WTC11 (cell line): ENCODE results near the gene UMAD1. TPM values are rescaled to one million over a fixed set of nuclear protein-coding genes. Genes with fewer than 3 reads are reported as not detected.

Experiments
- ATAC-seq: fragments of 200-7000 bp; cut with Tn5 transposase; 2 replicates; pipeline ENCODE4 v1.10.0; 2021; ENCODE audit warnings: mild to moderate bottlenecking, moderate library complexity
- CTCF ChIA-PET: fragments of 300-600 bp; sonication (Branson Sonifier 250); formaldehyde crosslinking; loops from one replicate; lab custom pipeline; 2021; ENCODE audit warnings: antibody characterized with exemption; lab: Charles Lee
- POLR2A ChIA-PET: fragments of 350-600 bp; sonication (Branson Sonifier 250); formaldehyde crosslinking; loops from one replicate; lab custom pipeline; 2021; ENCODE audit warnings: antibody characterized with exemption; lab: Charles Lee
- DNase-seq: peaks from one replicate; pipeline ENCODE4 v3.0.0; 2021; ENCODE audit warnings: low spot score
- H3K27ac Mint-ChIP-seq: 2 replicates; pipeline ENCODE4 v1.8.0; 2021; ENCODE audit warnings: mixed read lengths
- H3K27me3 Mint-ChIP-seq: 2 replicates; pipeline ENCODE4 v1.8.0; 2021; ENCODE audit warnings: low read depth, mild to moderate bottlenecking, moderate library complexity, mixed read lengths
- H3K36me3 Mint-ChIP-seq: 2 replicates; pipeline ENCODE4 v1.8.0; 2021; ENCODE audit warnings: mixed read lengths
- H3K4me1 Mint-ChIP-seq: 2 replicates; pipeline ENCODE4 v1.8.0; 2022; ENCODE audit warnings: mixed read lengths
- H3K4me3 Mint-ChIP-seq: 2 replicates; pipeline ENCODE4 v1.8.0; 2021; ENCODE audit warnings: mild to moderate bottlenecking, moderate library complexity, mixed read lengths
- H3K9me3 Mint-ChIP-seq: 2 replicates; pipeline ENCODE4 v1.8.0; 2021; ENCODE audit warnings: mixed read lengths
- EMX1 ChIP-seq: fragments of 250-450 bp; sonication (Bioruptor Pico); IDR thresholded peaks from 2 replicates; pipeline ENCODE4 v1.8.0; 2021; ENCODE audit warnings: mild to moderate bottlenecking
- ESRRA ChIP-seq: sonication (generic); formaldehyde crosslinking; IDR thresholded peaks from 2 replicates; pipeline ENCODE4 v1.8.1; 2022; ENCODE audit warnings: mild to moderate bottlenecking, missing genetic modification reagents, borderline replicate concordance
- GRHL2 ChIP-seq: fragments of 250-450 bp; sonication (Bioruptor Pico); IDR thresholded peaks from 2 replicates; pipeline ENCODE4 v1.8.0; 2022; ENCODE audit warnings: mild to moderate bottlenecking, moderate library complexity; ENCODE audit not compliant: insufficient replicate concordance, severe bottlenecking
- HMGA2 ChIP-seq: fragments of 250-450 bp; sonication (Bioruptor Pico); IDR thresholded peaks from 2 replicates; pipeline ENCODE4 v1.4.0; 2021; ENCODE audit warnings: mild to moderate bottlenecking, moderate library complexity
- NR1H2 ChIP-seq: sonication (generic); formaldehyde crosslinking; IDR thresholded peaks from 2 replicates; pipeline ENCODE4 v1.9.0; 2021; ENCODE audit warnings: mild to moderate bottlenecking, moderate library complexity, missing genetic modification reagents
- NR3C1 ChIP-seq: sonication (generic); formaldehyde crosslinking; conservative IDR thresholded peaks from 2 replicates; pipeline ENCODE4 v1.8.1; 2023; ENCODE audit warnings: low read depth, mild to moderate bottlenecking, missing genetic modification reagents
- PRRX2 ChIP-seq: fragments of 250-450 bp; sonication (Bioruptor Pico); IDR thresholded peaks from 2 replicates; pipeline ENCODE4 v1.8.0; 2021; ENCODE audit warnings: mild to moderate bottlenecking
- SOX15 ChIP-seq: fragments of 250-450 bp; sonication (Bioruptor Pico); IDR thresholded peaks from 2 replicates; pipeline ENCODE4 v1.9.0; 2021; ENCODE audit warnings: mild to moderate bottlenecking
- ZNF219 ChIP-seq: sonication (generic); formaldehyde crosslinking; IDR thresholded peaks from 2 replicates; pipeline ENCODE4 v1.8.0; 2023; ENCODE audit warnings: missing genetic modification reagents, mild to moderate bottlenecking, borderline replicate concordance
- ZNF232 ChIP-seq: sonication (generic); formaldehyde crosslinking; IDR thresholded peaks from 2 replicates; pipeline ENCODE4 v1.8.0; 2022; ENCODE audit warnings: mild to moderate bottlenecking, missing genetic modification reagents
- ZNF396 ChIP-seq: fragments of 250-450 bp; sonication (Bioruptor Pico); IDR thresholded peaks from 2 replicates; pipeline ENCODE4 v1.8.0; 2021; ENCODE audit warnings: mild to moderate bottlenecking, moderate library complexity, borderline replicate concordance
- ZNF416 ChIP-seq: fragments of 250-450 bp; sonication (Bioruptor Pico); IDR thresholded peaks from 2 replicates; pipeline ENCODE4 v1.9.0; 2021; ENCODE audit warnings: mild to moderate bottlenecking, inconsistent platforms
- total RNA-seq: library from RNA; stranded (reverse); gene quantifications from 3 replicates; pipeline ENCODE4 v1.2.3, GENCODE V29; 2021
- TF ChIP-seq, protein P1 (sequence below): sonication (generic); formaldehyde crosslinking; IDR thresholded peaks from 2 replicates; pipeline ENCODE4 v1.8.0; 2022; ENCODE audit warnings: missing genetic modification reagents
- TF ChIP-seq, protein P2 (sequence below): sonication (generic); formaldehyde crosslinking; IDR thresholded peaks from 2 replicates; pipeline ENCODE4 v1.8.1; 2023; ENCODE audit warnings: mild to moderate bottlenecking, missing genetic modification reagents, moderate library complexity
- TF ChIP-seq, protein P3 (sequence below): fragments of 250-450 bp; sonication (Bioruptor Pico); IDR thresholded peaks from 2 replicates; pipeline ENCODE4 v1.8.0; 2021; ENCODE audit warnings: mild to moderate bottlenecking
- TF ChIP-seq, protein P4 (sequence below): sonication (generic); formaldehyde crosslinking; IDR thresholded peaks from 2 replicates; pipeline ENCODE4 v1.8.1; 2023; ENCODE audit warnings: mild to moderate bottlenecking, missing genetic modification reagents, borderline replicate concordance
- TF ChIP-seq, protein P5 (sequence below): sonication (generic); formaldehyde crosslinking; IDR thresholded peaks from 2 replicates; pipeline ENCODE4 v1.8.1; 2023; ENCODE audit warnings: mild to moderate bottlenecking, missing genetic modification reagents
- TF ChIP-seq, protein P6 (sequence below): sonication (generic); formaldehyde crosslinking; conservative IDR thresholded peaks from 2 replicates; pipeline ENCODE4 v1.8.1; 2022; ENCODE audit warnings: mild to moderate bottlenecking, missing genetic modification reagents
- TF ChIP-seq, protein P7 (sequence below): fragments of 250-450 bp; sonication (Bioruptor Pico); IDR thresholded peaks from 2 replicates; pipeline ENCODE4 v1.9.0; 2021; ENCODE audit warnings: moderate library complexity, mild to moderate bottlenecking, inconsistent platforms, borderline replicate concordance

UMAD1 gene
- total RNA-seq, 1 experiment from 2014 or later = 13.0 TPM

DNA sequence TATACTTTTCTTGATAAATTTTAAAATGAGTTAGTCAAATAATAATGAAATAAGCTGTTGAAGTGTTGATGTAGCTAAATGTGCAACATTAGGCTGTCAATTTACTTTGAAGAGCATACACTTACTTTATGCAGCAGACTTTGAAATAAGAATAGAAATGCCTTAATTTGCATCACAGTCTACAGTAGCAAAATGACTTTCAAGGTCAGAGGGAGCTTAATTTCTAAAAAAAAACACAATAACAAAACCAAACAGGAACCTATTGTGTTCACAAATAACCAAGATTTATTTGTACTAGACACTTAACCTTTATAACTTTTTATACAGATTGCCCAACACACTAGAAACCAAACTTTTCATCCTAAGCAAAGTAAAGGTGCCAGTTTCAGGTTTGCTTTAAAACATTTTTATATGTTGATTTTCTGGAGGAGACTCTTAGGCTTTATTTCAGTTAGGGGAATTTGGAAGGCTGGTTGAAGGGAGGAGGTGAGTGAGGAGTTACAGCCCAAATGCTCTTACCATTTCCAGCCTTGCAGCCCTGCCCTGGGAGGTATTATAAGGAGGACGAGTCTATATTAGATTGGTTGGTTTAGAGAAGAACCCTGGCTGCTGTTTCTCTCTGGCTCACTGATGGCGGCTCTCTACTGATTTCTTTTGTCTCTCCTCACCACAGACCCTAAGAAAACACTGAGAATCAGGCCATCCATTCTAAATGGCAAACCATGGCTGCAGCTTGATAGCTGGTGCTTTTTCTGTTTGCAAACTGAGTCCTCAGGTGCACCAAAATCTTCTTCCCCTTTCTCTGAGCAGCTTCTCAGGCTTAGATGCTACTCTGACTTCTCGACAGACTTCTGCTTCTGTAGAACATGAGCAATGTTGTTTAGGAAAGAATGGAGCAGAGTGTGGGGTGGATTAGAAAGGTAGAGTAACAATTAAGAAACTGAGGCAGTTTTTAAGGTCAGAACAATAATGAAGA is 133.1 kb downstream of the UMAD1 start:
- ChIA-PET POLR2A (no interaction called here), CTCF (no interaction called here)
- H3K36me3 Mint-ChIP-seq = no peaks in the 10 kb centered on the region
- no peaks in the 10 kb centered on the region for H3K9me3 Mint-ChIP-seq
- no peak overlapping the region for H3K4me3 Mint-ChIP-seq
- ATAC-seq (peak; percentile 58), DNase-seq (no peak)
- peaks cover 30% of the 10 kb centered on the region for H3K4me1 Mint-ChIP-seq
- no peak overlapping the region for H3K27ac Mint-ChIP-seq
- no peak for TF ChIP-seq NR3C1 (CRISPR knock-in tag)
- no peak for TF ChIP-seq ZNF232 (CRISPR knock-in tag)
- TF ChIP-seq NR1H2 = no peak
- TF ChIP-seq, protein P1, sequence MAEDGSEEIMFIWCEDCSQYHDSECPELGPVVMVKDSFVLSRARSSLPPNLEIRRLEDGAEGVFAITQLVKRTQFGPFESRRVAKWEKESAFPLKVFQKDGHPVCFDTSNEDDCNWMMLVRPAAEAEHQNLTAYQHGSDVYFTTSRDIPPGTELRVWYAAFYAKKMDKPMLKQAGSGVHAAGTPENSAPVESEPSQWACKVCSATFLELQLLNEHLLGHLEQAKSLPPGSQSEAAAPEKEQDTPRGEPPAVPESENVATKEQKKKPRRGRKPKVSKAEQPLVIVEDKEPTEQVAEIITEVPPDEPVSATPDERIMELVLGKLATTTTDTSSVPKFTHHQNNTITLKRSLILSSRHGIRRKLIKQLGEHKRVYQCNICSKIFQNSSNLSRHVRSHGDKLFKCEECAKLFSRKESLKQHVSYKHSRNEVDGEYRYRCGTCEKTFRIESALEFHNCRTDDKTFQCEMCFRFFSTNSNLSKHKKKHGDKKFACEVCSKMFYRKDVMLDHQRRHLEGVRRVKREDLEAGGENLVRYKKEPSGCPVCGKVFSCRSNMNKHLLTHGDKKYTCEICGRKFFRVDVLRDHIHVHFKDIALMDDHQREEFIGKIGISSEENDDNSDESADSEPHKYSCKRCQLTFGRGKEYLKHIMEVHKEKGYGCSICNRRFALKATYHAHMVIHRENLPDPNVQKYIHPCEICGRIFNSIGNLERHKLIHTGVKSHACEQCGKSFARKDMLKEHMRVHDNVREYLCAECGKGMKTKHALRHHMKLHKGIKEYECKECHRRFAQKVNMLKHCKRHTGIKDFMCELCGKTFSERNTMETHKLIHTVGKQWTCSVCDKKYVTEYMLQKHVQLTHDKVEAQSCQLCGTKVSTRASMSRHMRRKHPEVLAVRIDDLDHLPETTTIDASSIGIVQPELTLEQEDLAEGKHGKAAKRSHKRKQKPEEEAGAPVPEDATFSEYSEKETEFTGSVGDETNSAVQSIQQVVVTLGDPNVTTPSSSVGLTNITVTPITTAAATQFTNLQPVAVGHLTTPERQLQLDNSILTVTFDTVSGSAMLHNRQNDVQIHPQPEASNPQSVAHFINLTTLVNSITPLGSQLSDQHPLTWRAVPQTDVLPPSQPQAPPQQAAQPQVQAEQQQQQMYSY (CRISPR knock-in tag) = no peak
- no peak for TF ChIP-seq EMX1 (CRISPR knock-in tag)
- no peak for TF ChIP-seq GRHL2 (CRISPR knock-in tag)
- TF ChIP-seq PRRX2 (CRISPR knock-in tag) = no peak
- no peak for TF ChIP-seq ZNF219 (CRISPR knock-in tag)
- TF ChIP-seq ESRRA (CRISPR knock-in tag) = no peak
- TF ChIP-seq, protein P2, sequence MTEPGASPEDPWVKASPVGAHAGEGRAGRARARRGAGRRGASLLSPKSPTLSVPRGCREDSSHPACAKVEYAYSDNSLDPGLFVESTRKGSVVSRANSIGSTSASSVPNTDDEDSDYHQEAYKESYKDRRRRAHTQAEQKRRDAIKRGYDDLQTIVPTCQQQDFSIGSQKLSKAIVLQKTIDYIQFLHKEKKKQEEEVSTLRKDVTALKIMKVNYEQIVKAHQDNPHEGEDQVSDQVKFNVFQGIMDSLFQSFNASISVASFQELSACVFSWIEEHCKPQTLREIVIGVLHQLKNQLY (CRISPR knock-in tag) = no peak
- TF ChIP-seq ZNF416 (CRISPR knock-in tag) = no peak
- TF ChIP-seq, protein P3, sequence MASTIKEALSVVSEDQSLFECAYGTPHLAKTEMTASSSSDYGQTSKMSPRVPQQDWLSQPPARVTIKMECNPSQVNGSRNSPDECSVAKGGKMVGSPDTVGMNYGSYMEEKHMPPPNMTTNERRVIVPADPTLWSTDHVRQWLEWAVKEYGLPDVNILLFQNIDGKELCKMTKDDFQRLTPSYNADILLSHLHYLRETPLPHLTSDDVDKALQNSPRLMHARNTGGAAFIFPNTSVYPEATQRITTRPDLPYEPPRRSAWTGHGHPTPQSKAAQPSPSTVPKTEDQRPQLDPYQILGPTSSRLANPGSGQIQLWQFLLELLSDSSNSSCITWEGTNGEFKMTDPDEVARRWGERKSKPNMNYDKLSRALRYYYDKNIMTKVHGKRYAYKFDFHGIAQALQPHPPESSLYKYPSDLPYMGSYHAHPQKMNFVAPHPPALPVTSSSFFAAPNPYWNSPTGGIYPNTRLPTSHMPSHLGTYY = no peak
- TF ChIP-seq HMGA2 (CRISPR knock-in tag) = no peak
- TF ChIP-seq, protein P4, sequence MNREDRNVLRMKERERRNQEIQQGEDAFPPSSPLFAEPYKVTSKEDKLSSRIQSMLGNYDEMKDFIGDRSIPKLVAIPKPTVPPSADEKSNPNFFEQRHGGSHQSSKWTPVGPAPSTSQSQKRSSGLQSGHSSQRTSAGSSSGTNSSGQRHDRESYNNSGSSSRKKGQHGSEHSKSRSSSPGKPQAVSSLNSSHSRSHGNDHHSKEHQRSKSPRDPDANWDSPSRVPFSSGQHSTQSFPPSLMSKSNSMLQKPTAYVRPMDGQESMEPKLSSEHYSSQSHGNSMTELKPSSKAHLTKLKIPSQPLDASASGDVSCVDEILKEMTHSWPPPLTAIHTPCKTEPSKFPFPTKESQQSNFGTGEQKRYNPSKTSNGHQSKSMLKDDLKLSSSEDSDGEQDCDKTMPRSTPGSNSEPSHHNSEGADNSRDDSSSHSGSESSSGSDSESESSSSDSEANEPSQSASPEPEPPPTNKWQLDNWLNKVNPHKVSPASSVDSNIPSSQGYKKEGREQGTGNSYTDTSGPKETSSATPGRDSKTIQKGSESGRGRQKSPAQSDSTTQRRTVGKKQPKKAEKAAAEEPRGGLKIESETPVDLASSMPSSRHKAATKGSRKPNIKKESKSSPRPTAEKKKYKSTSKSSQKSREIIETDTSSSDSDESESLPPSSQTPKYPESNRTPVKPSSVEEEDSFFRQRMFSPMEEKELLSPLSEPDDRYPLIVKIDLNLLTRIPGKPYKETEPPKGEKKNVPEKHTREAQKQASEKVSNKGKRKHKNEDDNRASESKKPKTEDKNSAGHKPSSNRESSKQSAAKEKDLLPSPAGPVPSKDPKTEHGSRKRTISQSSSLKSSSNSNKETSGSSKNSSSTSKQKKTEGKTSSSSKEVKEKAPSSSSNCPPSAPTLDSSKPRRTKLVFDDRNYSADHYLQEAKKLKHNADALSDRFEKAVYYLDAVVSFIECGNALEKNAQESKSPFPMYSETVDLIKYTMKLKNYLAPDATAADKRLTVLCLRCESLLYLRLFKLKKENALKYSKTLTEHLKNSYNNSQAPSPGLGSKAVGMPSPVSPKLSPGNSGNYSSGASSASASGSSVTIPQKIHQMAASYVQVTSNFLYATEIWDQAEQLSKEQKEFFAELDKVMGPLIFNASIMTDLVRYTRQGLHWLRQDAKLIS = no peak
- TF ChIP-seq, protein P5, sequence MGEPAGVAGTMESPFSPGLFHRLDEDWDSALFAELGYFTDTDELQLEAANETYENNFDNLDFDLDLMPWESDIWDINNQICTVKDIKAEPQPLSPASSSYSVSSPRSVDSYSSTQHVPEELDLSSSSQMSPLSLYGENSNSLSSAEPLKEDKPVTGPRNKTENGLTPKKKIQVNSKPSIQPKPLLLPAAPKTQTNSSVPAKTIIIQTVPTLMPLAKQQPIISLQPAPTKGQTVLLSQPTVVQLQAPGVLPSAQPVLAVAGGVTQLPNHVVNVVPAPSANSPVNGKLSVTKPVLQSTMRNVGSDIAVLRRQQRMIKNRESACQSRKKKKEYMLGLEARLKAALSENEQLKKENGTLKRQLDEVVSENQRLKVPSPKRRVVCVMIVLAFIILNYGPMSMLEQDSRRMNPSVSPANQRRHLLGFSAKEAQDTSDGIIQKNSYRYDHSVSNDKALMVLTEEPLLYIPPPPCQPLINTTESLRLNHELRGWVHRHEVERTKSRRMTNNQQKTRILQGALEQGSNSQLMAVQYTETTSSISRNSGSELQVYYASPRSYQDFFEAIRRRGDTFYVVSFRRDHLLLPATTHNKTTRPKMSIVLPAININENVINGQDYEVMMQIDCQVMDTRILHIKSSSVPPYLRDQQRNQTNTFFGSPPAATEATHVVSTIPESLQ = no peak
- TF ChIP-seq, protein P6, sequence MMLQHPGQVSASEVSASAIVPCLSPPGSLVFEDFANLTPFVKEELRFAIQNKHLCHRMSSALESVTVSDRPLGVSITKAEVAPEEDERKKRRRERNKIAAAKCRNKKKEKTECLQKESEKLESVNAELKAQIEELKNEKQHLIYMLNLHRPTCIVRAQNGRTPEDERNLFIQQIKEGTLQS = no peak
- TF ChIP-seq, protein P7, sequence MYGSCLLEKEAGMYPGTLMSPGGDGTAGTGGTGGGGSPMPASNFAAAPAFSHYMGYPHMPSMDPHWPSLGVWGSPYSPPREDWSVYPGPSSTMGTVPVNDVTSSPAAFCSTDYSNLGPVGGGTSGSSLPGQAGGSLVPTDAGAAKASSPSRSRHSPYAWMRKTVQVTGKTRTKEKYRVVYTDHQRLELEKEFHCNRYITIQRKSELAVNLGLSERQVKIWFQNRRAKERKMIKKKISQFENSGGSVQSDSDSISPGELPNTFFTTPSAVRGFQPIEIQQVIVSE (CRISPR knock-in tag) = no peak
- no peak for TF ChIP-seq SOX15 (CRISPR knock-in tag)
- TF ChIP-seq ZNF396 (CRISPR knock-in tag) = no peak
- TF ChIP-seq, all 79 proteins: peak for 0
- no peaks in the 10 kb centered on the region for H3K27me3 Mint-ChIP-seq
